Neutrophil (primary cell): Measurements from ENCODE around the gene ABCF2.

Source experiments
- H3K27ac ChIP-seq: fragments of 200-600 bp; sonication (generic); 2 replicates; pipeline ENCODE4 v1.5.1; 2016; ENCODE audit warnings: mild to moderate bottlenecking, moderate library complexity
- H3K27me3 ChIP-seq: fragments of 200-600 bp; sonication (generic); 2 replicates; pipeline ENCODE4 v1.6.0; 2016; ENCODE audit warnings: mild to moderate bottlenecking
- H3K36me3 ChIP-seq: fragments of 200-600 bp; sonication (generic); 2 replicates; pipeline ENCODE4 v1.5.1; 2017
- H3K4me1 ChIP-seq, 2 experiments: fragments of 200-600 bp in 1 of 2; sonication (generic) in 1 of 2; 1 replicate in 1 of 2; 2 replicates in 1 of 2; pipeline versions ENCODE4 v1.5.1 to v1.6.1; 2013 to 2016; ENCODE audit warnings: low read depth in 1 of 2, low read length in 1 of 2, mild to moderate bottlenecking in 1 of 2, moderate library complexity in 1 of 2; ENCODE audit not compliant: control insufficient read depth in 1 of 2, insufficient read depth in 1 of 2
- H3K4me3 ChIP-seq, 2 experiments: fragments of 200-600 bp in 1 of 2; sonication (generic) in 1 of 2; 1 replicate in 1 of 2; 2 replicates in 1 of 2; pipeline ENCODE4 v1.5.1; 2013 to 2016; ENCODE audit warnings: low read depth in 1 of 2, low read length in 1 of 2, mild to moderate bottlenecking in 1 of 2, moderate library complexity in 1 of 2
- H3K9me3 ChIP-seq: fragments of 200-600 bp; sonication (generic); 2 replicates; pipeline ENCODE4 v1.5.1; 2016
- TF ChIP-seq, protein P1 (sequence below): fragments of 200-600 bp; sonication (generic); IDR thresholded peaks from 2 replicates; pipeline ENCODE4 v1.5.1; 2016; ENCODE audit warnings: antibody characterized with exemption

ABCF2 gene

DNA sequence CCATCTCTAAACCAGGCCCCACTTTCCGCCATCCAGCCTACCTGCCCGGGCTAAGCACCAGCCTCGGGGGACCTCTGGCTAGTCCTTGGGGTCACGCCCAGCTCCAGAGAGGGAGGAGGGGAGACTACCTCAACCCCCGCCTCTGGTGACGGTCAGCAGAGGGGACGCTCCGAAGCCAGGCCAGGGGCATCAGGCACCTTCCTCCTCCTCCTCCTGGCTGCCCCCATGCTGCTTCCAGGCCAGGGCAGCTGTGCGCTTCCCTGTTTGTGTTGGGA, 25.5 kb upstream of the ABCF2 start:
- Histone ChIP-seq H3K27me3 (peaks cover 80% of the 10 kb centered on the region), H3K4me1 (peaks cover 11 to 29% of the 10 kb centered on the region in 2 experiments), H3K9me3 (no peaks in the 10 kb centered on the region), H3K36me3 (no peaks in the 10 kb centered on the region), H3K27ac (no peak overlapping the region), H3K4me3 (no peak overlapping the region)
- TF ChIP-seq, protein P1, sequence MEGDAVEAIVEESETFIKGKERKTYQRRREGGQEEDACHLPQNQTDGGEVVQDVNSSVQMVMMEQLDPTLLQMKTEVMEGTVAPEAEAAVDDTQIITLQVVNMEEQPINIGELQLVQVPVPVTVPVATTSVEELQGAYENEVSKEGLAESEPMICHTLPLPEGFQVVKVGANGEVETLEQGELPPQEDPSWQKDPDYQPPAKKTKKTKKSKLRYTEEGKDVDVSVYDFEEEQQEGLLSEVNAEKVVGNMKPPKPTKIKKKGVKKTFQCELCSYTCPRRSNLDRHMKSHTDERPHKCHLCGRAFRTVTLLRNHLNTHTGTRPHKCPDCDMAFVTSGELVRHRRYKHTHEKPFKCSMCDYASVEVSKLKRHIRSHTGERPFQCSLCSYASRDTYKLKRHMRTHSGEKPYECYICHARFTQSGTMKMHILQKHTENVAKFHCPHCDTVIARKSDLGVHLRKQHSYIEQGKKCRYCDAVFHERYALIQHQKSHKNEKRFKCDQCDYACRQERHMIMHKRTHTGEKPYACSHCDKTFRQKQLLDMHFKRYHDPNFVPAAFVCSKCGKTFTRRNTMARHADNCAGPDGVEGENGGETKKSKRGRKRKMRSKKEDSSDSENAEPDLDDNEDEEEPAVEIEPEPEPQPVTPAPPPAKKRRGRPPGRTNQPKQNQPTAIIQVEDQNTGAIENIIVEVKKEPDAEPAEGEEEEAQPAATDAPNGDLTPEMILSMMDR, result no peak

GRCh38 chr7:151251689-151252560, 24.9 kb upstream of the ABCF2 start:
- Histone ChIP-seq H3K4me1 (peaks cover 11 to 30% of the 10 kb centered on the region in 2 experiments), H3K27ac (no peak overlapping the region), H3K9me3 (no peaks in the 10 kb centered on the region), H3K4me3 (no peak overlapping the region), H3K36me3 (no peaks in the 10 kb centered on the region), H3K27me3 (peaks cover 86% of the 10 kb centered on the region)
- TF ChIP-seq, protein P1, result no peak

- Histone ChIP-seq H3K4me3 (no peak overlapping the region), H3K9me3 (no peaks in the 10 kb centered on the region), H3K36me3 (no peaks in the 10 kb centered on the region), H3K27ac (no peak overlapping the region), H3K4me1 (peaks cover 11 to 30% of the 10 kb centered on the region in 2 experiments), H3K27me3 (peaks cover 92% of the 10 kb centered on the region)
- TF ChIP-seq, protein P1, result no peak
Measured at GRCh38 chr7:151251328-151251688, 24.3 kb upstream of the ABCF2 start.

GRCh38 chr7:151250181-151251132, 23.5 kb upstream of the ABCF2 start:
- no peak overlapping the region for H3K27ac ChIP-seq
- no peak overlapping the region for H3K4me3 ChIP-seq
- peaks cover 11 to 33% of the 10 kb centered on the region in 2 experiments for H3K4me1 ChIP-seq
- TF ChIP-seq, protein P1, result no peak
- H3K36me3 ChIP-seq, result no peaks in the 10 kb centered on the region
- H3K9me3 ChIP-seq, result no peaks in the 10 kb centered on the region
- peaks cover 100% of the 10 kb centered on the region for H3K27me3 ChIP-seq

DNA sequence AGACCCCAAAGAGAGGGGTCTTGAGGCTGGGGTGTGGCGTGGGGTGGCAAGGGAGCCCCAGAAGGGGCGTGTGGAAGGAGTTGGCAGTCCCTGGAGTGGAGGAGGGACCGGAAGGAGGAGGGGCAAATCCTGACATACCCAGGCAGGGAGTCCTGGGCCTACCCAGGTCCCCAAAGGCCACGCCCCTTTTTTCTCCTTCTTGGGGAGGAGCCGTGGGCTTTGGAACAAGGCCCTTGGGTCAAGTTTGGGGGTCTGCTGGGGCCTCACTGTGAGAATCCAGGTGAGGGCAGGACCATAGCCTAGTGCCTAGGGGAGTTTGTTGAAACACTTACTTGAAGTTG, 22.7 kb upstream of the ABCF2 start:
- Histone ChIP-seq H3K4me3 (no peak overlapping the region), H3K9me3 (no peaks in the 10 kb centered on the region), H3K27me3 (peaks cover 100% of the 10 kb centered on the region), H3K36me3 (no peaks in the 10 kb centered on the region), H3K4me1 (peaks cover 18 to 41% of the 10 kb centered on the region in 2 experiments), H3K27ac (no peak overlapping the region)
- TF ChIP-seq, protein P1, result no peak
